B cell (primary cell): ENCODE results near the gene PTPRT. TPM values are rescaled to one million over a fixed set of nuclear protein-coding genes. Genes with fewer than 3 reads are reported as not detected.

Source experiments
- ATAC-seq: fragments of 200-7000 bp; cut with Tn5 transposase; one replicate; pipeline ENCODE4 v1.10.0; 2021; ENCODE audit warnings: low read depth, mild to moderate bottlenecking, moderate number of reproducible peaks, moderate library complexity
- CTCF ChIA-PET: fragments of 350-600 bp; sonication (Branson Sonifier 250); formaldehyde crosslinking; loops from one replicate; lab custom pipeline; 2021; ENCODE audit warnings: antibody characterized with exemption, inconsistent platforms; lab: Charles Lee
- POLR2A ChIA-PET: fragments of 350-600 bp; sonication (Branson Sonifier 250); formaldehyde crosslinking; loops from one replicate; lab custom pipeline; 2021; ENCODE audit warnings: antibody characterized with exemption; lab: Charles Lee
- DNase-seq: peaks from one replicate; pipeline ENCODE4 v3.0.0; 2013
- H2AFZ ChIP-seq: 2 replicates; pipeline ENCODE4 v1.6.1; 2012; ENCODE audit warnings: mild to moderate bottlenecking, low read depth, low read length; ENCODE audit not compliant: insufficient read depth, poor library complexity, severe bottlenecking
- H3K27ac ChIP-seq, 2 donors: 1 replicate in 1 of 2; 2 replicates in 1 of 2; pipeline ENCODE4 v1.5.1; 2012 to 2013; ENCODE audit warnings: low read length in 2 of 2, mild to moderate bottlenecking in 2 of 2, moderate library complexity in 1 of 2
- H3K27me3 ChIP-seq, 4 experiments: fragments of 200-600 bp in 1 of 4; sonication (generic) in 1 of 4; replicated peaks in 1 of 4; 1 replicate in 2 of 4; 2 replicates in 2 of 4; pipeline versions ENCODE4 v1.6.1 to v1.7.0; 2013 to 2016; ENCODE audit warnings: low read length in 3 of 4, mild to moderate bottlenecking in 2 of 4, mixed read lengths in 1 of 4, moderate library complexity in 1 of 4; ENCODE audit not compliant: insufficient read depth in 4 of 4, control insufficient read depth in 3 of 4; ENCODE audit errors: control extremely low read depth in 1 of 4
- H3K36me3 ChIP-seq, 2 experiments: replicated peaks in 1 of 2; 1 replicate in 1 of 2; 2 replicates in 1 of 2; pipeline versions ENCODE4 v1.6.1 to v1.7.1; 2013; ENCODE audit warnings: low read length in 1 of 2; ENCODE audit not compliant: insufficient read depth in 2 of 2, control insufficient read depth in 1 of 2; ENCODE audit errors: control extremely low read depth in 1 of 2, extremely low read depth in 1 of 2
- H3K4me1 ChIP-seq, 2 donors: fragments of 200-600 bp in 1 of 2; sonication (generic) in 1 of 2; 1 replicate in 1 of 2; 2 replicates in 1 of 2; pipeline versions ENCODE4 v1.5.1 to v1.6.1; 2013 to 2017; ENCODE audit warnings: low read length in 2 of 2; ENCODE audit not compliant: control insufficient read depth in 2 of 2, insufficient read depth in 2 of 2
- H3K4me2 ChIP-seq: replicated peaks from 2 replicates; pipeline ENCODE3; 2012; ENCODE audit warnings: mild to moderate bottlenecking, low read depth, low read length; ENCODE audit not compliant: poor library complexity, severe bottlenecking
- H3K4me3 ChIP-seq, 5 experiments: fragments of 200-600 bp in 1 of 5; sonication (generic) in 1 of 5; 1 replicate in 3 of 5; 2 replicates in 2 of 5; pipeline versions ENCODE4 v1.5.1 to v1.7.0; 2011 to 2016; ENCODE audit warnings: low read length in 4 of 5, mild to moderate bottlenecking in 4 of 5, low read depth in 2 of 5, control low read depth in 1 of 5, moderate library complexity in 1 of 5; ENCODE audit not compliant: insufficient read depth in 1 of 5; ENCODE audit errors: control extremely low read depth in 1 of 5, extremely low read depth in 1 of 5
- H3K79me2 ChIP-seq: fragments of 200-600 bp; sonication (generic); one replicate; pipeline ENCODE4 v1.6.0; 2016; ENCODE audit warnings: low read length; ENCODE audit not compliant: control insufficient read depth, insufficient read depth
- H3K9ac ChIP-seq: fragments of 200-600 bp; sonication (generic); 2 replicates; pipeline ENCODE4 v1.6.1; 2017; ENCODE audit warnings: mild to moderate bottlenecking, low read length, moderate library complexity
- H3K9me3 ChIP-seq, 3 donors: one replicate each; pipeline versions ENCODE4 v1.6.1 to v1.7.1; 2013; ENCODE audit warnings: low read length in 2 of 3; ENCODE audit not compliant: control insufficient read depth in 2 of 3, insufficient read depth in 1 of 3; ENCODE audit errors: control extremely low read depth in 1 of 3
- H4K20me1 ChIP-seq: 2 replicates; pipeline ENCODE4 v1.6.0; 2012; ENCODE audit warnings: mild to moderate bottlenecking, low read length; ENCODE audit not compliant: insufficient read depth, control insufficient read depth, poor library complexity, severe bottlenecking
- H3K27ac Mint-ChIP-seq: one replicate; pipeline ENCODE4 v1.8.0; 2021; ENCODE audit warnings: mixed read lengths
- H3K27me3 Mint-ChIP-seq: one replicate; pipeline ENCODE4 v1.8.0; 2021; ENCODE audit warnings: mixed read lengths
- H3K4me1 Mint-ChIP-seq: one replicate; pipeline ENCODE4 v1.8.0; 2021; ENCODE audit warnings: mixed read lengths
- H3K4me3 Mint-ChIP-seq: one replicate; pipeline ENCODE4 v1.8.0; 2021; ENCODE audit warnings: mixed read lengths
- H3K9me3 Mint-ChIP-seq: one replicate; pipeline ENCODE4 v1.8.0; 2022; ENCODE audit warnings: mixed read lengths; ENCODE audit not compliant: insufficient read depth
- EZH2 ChIP-seq: IDR thresholded peaks from 2 replicates; pipeline ENCODE4 v1.6.1; 2012; ENCODE audit warnings: borderline replicate concordance, low read depth, mild to moderate bottlenecking, moderate library complexity, low read length; ENCODE audit not compliant: insufficient read depth, poor library complexity, severe bottlenecking
- WGBS: methylation state at CpG from one replicate; pipeline ENCODE4 v1.1.5; 2013; ENCODE audit warnings: missing lambda C conversion rate; ENCODE audit not compliant: insufficient coverage; 5-methylcytosine and 5-hydroxymethylcytosine counted together
- intact Hi-C: fragments of 100-400 bp; cut with micrococcal nuclease; formaldehyde crosslinking; loops from one replicate; pipeline ENCODE4 v1.10.0; 2022
- polyA plus RNA-seq: library from polyadenylated mRNA; depleted of rRNA; stranded (reverse); fragments of >200 nt; gene quantifications from 2 replicates; pipeline ENCODE4 v1.2.3, GENCODE V29; 2012
- total RNA-seq, 2 donors: library from RNA; stranded (reverse); fragments of 120-200 nt in 1 of 2; gene quantifications; 1 replicate in 1 of 2; 2 replicates in 1 of 2; pipeline versions ENCODE4 v1.2.3 to v1.2.4, GENCODE V29; 2013 to 2022
- TF ChIP-seq, protein P1 (sequence below): fragments of 200-600 bp; IDR thresholded peaks from one replicate; pipeline ENCODE4 v1.8.0; 2022; ENCODE audit warnings: antibody characterized with exemption, mild to moderate bottlenecking

PTPRT gene
- total and polyA plus RNA-seq, 2 donors (not counting 1 experiment from before 2014, with no cell fraction given), result not detected

DNA sequence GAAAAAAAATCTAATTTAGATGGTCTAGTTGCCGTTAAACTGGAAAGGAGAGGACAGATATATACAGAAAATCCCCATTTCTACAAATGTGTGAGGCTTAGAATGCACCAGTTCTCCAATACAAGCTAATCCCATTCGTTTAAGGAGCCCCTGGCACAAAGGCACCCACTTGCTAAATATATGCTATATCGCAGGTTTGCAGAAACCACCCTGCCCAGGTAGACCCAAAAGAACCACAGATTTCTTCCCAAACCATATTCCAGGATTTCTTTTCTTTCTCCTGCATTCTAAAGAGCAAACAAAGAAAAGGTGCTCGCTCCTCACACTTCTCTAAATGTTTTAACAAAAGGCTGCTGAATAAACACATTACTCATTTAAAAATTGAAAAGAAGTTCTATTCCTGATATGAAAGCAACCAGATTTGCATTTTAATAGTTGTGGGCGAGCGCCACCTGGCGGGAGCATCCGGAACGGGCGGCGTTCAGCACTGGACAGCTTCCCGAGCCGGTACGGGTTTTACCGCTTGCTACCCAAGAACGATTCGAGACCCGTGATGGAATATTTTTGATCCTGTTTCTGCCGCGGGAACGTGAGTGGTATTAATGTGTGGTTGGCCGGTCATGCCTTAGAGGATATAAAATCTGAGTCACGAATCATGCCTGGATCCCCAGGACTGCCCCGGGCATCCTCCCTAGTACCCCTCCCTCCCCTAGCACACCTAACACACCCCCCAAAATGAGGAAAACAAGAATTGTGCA lies 2.1 kb downstream of the PTPRT start:
- Histone ChIP-seq H3K79me2 (no peaks in the 10 kb centered on the region), H4K20me1 (no peaks in the 10 kb centered on the region), H3K27me3 (peaks cover 0 to 30% (median 8%) of the 10 kb centered on the region in 4 experiments), H3K36me3 (no peaks in the 10 kb centered on the region), H3K4me1 (peaks cover 0 to 3% of the 10 kb centered on the region in 2 donors), H3K9me3 (no peaks in the 10 kb centered on the region), H2AFZ (no peak overlapping the region), H3K27ac (no peak overlapping the region), H3K4me3 (no peak overlapping the region), H3K4me2 (no peak overlapping the region), H3K9ac (no peak overlapping the region)
- H3K4me3 Mint-ChIP-seq, result no peak overlapping the region
- no peak for ATAC-seq
- 4% methylated on average over 17 of the region's 24 CpGs for WGBS
- ChIA-PET CTCF (no interaction called here), POLR2A (no interaction called here)
- peaks cover 56% of the 10 kb centered on the region for H3K27me3 Mint-ChIP-seq
- H3K4me1 Mint-ChIP-seq, result peaks cover 5% of the 10 kb centered on the region
- no peaks in the 10 kb centered on the region for H3K9me3 Mint-ChIP-seq
- no peak overlapping the region for H3K27ac Mint-ChIP-seq
- DNase-seq, result peak; percentile 35
- TF ChIP-seq, protein P1, sequence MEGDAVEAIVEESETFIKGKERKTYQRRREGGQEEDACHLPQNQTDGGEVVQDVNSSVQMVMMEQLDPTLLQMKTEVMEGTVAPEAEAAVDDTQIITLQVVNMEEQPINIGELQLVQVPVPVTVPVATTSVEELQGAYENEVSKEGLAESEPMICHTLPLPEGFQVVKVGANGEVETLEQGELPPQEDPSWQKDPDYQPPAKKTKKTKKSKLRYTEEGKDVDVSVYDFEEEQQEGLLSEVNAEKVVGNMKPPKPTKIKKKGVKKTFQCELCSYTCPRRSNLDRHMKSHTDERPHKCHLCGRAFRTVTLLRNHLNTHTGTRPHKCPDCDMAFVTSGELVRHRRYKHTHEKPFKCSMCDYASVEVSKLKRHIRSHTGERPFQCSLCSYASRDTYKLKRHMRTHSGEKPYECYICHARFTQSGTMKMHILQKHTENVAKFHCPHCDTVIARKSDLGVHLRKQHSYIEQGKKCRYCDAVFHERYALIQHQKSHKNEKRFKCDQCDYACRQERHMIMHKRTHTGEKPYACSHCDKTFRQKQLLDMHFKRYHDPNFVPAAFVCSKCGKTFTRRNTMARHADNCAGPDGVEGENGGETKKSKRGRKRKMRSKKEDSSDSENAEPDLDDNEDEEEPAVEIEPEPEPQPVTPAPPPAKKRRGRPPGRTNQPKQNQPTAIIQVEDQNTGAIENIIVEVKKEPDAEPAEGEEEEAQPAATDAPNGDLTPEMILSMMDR, result peak; percentile 81
- no peak for TF ChIP-seq EZH2
- intact Hi-C loops, result loop anchor here (5.0 kb wide), 1 partner anchor 1450 kb away; no protein-coding TSS in a partner anchor

DNA sequence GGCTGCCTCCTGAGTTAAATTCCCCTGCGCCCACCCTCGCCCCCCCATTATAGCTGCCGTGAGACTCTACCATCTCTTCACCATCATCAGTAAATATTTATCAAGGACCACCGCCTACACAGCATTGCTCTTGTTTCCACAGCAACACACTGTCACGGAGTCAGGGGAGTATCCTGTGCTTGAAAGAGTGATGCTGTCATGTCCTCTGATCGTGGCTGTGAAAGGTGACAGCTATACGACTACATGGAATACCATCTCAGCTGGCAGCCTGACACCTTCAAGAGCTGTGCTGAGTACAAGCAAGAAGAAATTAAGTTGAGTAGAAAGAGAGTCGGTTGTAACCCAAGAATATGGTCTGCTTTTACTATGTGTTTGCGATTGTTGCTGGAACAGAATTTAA lies 3.4 kb downstream of the PTPRT start:
- CTCF ChIA-PET, result no interaction called here
- no peak overlapping the region for H3K27ac Mint-ChIP-seq
- H3K4me1 Mint-ChIP-seq, result peaks cover 5% of the 10 kb centered on the region
- no peaks in the 10 kb centered on the region for H3K9me3 ChIP-seq
- H3K9me3 Mint-ChIP-seq, result no peaks in the 10 kb centered on the region
- no peaks in the 10 kb centered on the region for H3K36me3 ChIP-seq
- no peak overlapping the region for H3K9ac ChIP-seq
- no peak overlapping the region for H3K27ac ChIP-seq
- peaks cover 43% of the 10 kb centered on the region for H3K27me3 Mint-ChIP-seq
- no peak overlapping the region for H2AFZ ChIP-seq
- POLR2A ChIA-PET, result no interaction called here
- intact Hi-C loops, result loop anchor here (5.0 kb wide), 1 partner anchor 1449 kb away; no protein-coding TSS in a partner anchor
- H3K4me3 Mint-ChIP-seq, result no peak overlapping the region
- peaks cover 0 to 3% of the 10 kb centered on the region in 2 donors for H3K4me1 ChIP-seq
- H3K27me3 ChIP-seq, result peaks cover 0 to 23% (median 8%) of the 10 kb centered on the region in 4 experiments
- 77% methylated on average over 4 of the region's 9 CpGs for WGBS
- H3K79me2 ChIP-seq, result no peaks in the 10 kb centered on the region
- ATAC-seq, result no peak
- H3K4me2 ChIP-seq, result no peak overlapping the region
- no peak overlapping the region for H3K4me3 ChIP-seq
- DNase-seq, result no peak
- H4K20me1 ChIP-seq, result no peaks in the 10 kb centered on the region
- TF ChIP-seq, protein P1, result no peak
- no peak for TF ChIP-seq EZH2
